NCI-H1436 (cell line): Measurements from ENCODE around the gene HTRA2.
A peak's percentile ranks its signal among the peaks of the same experiment; 100 is the strongest.
"Not testable (repeated sequence)": the region's sequence is repeated elsewhere in the genome, so short reads cannot be mapped to it uniquely, and the experiment has no call there.

Experiments
- DNase-seq: peaks from one replicate; lab custom pipeline; 2025; lab: John Stamatoyannopoulos, UW

The HTRA2 gene

DNA sequence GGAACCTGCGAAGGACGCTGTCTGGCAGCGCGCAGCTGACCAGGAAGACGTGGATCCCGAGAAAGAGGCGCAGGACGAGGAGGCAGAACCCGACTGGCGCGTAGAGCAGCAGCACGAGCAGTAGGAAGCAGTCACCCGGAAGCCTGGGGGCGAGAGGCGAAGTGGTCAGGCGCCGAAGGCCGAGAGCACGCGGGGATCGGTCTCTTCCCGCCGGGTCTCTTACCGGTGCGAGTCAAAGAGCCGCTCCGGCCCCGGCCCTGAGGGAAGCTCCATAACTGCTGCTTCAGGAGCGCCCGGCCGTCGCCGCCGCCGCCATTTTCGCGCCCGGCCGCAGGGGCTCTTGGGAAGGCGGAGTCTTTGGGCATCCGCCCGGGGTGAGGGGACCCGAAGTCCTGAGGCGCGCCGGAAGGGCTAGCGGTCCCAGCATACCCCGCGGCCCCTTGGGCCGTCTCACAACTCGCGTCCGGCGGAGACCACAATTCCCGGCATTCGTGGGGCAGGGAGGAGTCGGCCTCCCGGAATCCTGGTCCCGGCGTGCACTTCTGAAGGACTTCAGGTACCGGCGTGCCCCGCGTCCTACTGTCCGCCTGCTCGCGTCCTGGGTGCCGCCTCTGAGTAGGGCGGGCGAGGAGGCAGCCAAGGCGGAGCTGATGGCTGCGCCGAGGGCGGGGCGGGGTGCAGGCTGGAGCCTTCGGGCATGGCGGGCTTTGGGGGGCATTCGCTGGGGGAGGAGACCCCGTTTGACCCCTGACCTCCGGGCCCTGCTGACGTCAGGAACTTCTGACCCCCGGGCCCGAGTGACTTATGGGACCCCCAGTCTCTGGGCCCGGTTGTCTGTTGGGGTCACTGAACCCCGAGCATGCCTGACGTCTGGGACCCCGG lies at the start of gene HTRA2, which contains the start of gene AUP1:
HTRA2 (plus strand) TSS at position 577 of the 882 bp plus-strand sequence; CDS start at position 651, 74 bp downstream.
AUP1 (minus strand) TSS at position 350 of the 882 bp plus-strand sequence; CDS start at position 273, 77 bp downstream.
- peak; percentile 97 for DNase-seq

DNA sequence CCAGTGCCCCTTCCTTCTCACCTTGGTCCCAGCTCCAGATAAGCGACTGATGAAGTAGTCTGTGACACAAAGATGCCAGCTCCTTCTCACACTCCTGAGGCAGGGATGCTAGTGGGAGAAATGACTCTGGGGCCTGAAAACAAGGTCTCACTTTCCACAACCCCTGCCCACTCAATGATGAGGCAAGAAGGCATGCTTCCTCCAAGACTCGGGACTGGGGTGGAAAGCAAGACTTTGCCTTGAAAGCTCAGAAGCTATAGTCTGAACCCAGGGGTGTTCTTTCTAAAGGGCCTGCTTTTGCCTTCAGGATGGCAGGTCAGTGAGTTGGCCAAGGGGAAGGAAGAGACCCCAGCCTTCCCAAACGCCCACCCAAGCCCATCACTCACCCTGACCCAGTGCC lies 48.3 kb upstream of the HTRA2 start:
- no peak for DNase-seq

DNA sequence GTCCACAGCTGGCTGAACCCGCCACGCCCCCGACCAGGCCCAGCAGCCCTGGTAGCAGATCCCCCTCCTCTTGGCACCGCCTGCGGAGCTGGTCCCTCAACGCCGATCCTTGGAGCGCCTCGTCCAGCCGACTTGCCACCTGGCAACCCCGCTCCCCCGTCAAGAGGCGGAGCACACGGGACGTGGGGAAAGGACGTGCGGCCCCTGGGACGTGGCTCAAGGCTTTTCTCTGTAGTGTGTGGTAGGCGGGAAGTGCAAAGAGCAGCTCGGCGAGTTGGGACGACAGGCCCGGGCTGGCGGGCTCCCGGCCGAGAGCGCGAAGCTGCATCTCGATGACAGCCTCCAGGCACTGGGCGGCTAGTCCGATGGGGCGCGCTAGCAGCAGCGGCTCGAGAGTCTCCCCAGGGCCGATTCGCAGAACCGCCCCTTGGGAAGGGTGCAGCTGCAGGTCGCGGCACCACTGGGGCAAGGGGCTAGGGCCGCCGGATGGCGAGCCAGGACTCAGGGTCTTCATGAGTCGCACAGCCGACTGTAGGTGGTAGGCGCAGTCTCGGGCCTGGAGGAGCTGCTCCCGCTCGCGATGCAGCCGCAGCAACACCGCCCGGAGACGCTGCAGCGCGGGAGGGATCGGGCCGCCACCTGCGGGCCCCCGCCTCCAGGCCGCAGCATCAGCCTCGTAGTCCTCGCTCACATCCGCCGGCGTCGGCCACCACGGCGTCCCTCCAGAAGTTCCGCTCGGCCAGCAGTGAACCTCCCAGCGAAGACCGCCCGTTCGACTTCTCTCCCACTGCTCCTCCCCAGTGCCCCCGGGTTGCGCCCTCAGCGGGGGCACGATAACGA lies 47.6 kb upstream of the HTRA2 start:
- no peak for DNase-seq

DNA sequence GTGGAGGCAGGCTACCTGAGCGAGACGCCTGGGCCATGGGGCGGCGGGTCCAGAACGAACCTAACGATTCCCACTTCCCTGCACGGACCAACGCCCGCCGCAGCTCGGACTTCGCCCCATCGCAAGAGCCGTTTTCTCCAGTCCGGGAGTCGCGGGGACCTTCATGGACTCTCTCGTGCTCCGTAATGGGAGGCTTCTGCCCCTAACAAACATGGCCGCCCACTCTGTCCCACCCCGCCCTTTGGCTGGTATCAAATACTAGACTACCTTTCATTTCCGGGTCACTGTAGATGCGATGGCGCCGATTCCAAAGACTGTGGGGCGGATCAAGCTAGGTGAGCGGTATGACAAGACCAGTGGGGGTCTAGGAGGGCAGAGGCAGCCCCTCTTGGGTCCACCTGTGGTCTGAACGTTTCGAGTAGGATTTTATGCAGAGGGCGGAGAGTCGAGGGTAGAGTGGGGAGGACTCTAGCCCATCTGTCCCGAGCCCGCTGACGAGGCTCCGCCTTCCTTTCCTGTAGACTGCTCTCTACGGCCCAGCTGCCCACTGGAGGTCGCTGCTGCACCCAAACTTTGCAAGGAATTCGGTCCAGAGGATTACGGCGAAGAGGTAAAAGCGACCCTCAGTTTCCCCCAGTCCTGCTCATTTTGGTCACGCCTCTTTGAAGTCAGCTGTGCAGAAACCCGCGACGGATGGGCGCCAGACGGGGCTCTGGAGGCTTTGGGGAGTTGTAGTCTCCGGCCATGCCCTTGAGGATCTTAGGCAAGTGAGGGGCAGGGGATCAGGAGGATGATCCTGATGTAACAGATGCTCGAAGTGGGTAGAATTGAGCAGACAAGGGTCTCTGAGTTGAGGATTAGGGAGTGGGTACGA lies 46.7 kb upstream of the HTRA2 start, which contains the start of the genes CCDC142 and TTC31:
CCDC142 (minus strand) TSS at position 198 of the 874 bp plus-strand sequence; CDS start at position 37, 161 bp downstream.
TTC31 (plus strand) TSS at position 281 of the 874 bp plus-strand sequence; CDS start at position 296, 15 bp downstream.
- DNase-seq = peak; percentile 92

DNA sequence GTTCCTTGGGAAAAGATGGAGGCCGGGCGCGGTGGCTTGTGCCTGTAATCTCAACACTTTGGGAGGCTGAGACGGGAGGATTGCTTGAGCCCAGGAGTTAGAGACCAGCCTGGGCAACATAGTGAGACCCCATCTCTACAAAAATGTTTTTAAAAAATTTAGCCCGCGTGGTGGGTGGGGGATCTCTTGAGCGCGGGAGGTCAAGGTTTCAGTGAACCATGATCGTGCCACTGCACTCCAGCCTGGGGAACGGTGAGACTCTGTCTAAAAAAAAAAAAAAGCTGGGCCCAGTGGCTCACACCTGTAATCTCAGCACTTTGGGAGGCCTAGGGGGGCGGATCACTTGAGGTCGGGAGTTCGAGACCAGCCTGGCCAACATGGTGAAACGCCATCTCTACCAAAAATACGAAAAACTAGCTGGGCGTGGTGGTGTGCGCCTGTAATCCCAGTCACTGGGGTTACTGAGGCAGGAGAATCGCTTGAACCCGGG lies 46.0 kb upstream of the HTRA2 start:
- not testable (repeated sequence) for DNase-seq

DNA sequence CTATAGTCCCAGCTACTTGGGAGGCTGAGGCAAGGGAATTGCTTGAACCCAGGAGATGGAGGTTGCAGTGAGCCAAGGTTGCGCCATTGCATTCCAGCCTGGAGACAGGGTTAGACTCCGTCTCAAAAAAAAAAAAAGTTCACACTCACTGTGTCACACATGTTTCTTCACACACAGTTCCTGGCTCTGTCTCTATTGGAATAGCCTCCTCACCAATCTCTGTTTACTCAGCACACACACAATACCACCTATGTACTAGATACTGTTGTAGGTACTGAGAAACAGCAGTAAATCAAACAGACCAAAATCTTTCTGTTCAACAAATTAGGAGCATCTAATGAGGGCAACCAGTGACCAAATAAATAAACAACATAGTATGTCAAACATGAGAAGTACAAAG lies 43.6 kb upstream of the HTRA2 start:
- DNase-seq = no peak

DNA sequence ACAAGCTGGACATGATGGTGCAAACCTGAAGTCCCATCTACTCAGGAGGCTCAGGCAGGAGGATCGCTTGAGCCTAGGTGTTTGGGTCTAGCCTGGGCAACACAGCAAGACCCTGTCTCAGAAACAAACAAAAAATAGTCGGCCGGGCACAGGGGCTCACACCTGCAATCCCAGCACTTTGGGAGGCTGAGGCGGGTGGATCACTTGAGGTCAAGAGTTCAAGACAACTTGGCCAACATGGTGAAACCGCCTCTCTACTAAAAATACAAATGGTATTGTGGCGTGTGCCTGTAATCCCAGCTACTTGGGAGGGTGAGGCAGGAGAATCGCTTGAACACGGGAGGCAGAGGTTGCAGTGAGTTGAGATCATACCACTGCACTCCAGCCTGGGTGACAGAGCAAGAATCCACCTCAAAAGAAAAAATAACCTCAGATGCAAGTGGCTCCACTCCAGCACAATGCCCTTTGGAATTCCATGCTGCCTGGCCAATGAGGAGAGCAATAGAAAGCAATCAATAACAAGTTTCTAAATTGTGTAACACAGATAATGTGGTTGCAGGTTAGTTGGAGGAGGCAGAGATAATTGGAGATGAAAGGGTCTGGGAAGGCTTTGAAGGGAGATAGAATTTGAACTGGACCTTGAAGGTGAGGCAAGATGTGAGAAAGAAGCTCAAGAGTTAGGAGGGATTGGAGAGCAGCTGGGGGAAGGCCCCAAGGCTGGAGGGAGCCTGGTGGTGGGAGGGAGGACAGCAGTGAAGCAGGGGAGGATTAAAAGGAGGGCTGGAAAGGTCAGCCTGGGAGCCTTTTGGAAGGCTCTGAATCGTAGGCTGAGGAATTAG lies 40.9 kb upstream of the HTRA2 start:
- DNase-seq = no peak

DNA sequence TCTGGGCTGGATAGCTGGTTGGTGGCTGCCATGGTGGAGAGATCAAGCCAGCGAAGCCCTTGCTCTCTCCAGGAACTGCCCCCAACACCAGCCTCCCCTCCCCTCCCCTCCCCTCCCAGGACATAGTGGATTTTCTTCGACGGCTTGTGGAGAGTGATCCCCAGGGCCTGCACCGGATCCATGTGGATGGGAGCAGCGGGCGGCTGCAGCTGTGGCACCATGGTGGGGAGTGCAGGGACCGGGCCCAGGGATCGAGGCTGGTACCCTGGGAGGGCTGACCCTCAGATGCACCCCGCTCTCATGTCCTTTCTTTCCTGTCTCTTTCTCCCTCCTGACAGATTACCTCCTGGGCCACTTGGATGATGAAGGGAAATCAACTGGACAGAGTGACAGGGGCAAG lies 39.8 kb upstream of the HTRA2 start:
- DNase-seq = no peak

DNA sequence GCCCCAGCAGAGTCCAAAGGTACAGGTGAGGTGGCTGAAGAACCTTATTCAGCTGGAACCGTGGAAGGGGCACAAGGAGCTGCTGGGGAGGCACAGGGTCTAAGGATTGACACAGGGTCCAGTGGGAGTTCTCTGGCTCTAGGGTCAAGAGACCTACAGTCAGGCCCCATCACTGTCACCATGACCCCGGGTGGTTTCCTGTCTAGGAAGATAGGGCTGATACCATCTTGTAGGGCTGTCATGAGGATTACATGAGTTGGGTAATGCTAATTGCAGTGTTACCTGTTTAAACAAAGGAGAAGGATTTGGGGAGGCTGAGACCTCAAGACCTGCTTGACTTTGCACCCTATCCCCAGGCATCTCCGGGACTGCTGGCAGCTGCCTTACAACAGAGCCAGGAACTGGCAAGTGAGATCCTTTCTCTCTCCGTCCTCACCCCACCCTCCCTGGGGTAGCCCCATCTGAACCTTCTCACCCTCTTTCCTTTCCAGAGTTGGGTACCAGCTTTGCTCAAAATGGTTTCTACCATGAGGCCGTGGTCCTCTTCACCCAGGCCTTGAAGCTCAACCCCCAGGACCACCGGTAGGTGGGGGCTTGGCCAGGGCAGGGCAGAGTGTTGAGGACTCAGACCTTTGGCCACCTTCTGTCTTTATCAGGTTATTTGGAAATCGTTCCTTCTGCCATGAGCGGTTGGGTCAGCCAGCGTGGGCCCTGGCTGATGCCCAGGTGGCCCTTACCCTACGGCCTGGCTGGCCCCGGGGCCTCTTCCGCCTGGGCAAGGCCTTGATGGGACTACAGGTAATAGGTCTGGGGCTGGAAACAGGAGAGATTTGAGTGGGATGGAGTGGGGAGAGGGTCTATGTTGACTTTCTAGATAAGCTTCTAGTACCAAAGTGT lies 37.8 kb upstream of the HTRA2 start:
- DNase-seq = no peak

DNA sequence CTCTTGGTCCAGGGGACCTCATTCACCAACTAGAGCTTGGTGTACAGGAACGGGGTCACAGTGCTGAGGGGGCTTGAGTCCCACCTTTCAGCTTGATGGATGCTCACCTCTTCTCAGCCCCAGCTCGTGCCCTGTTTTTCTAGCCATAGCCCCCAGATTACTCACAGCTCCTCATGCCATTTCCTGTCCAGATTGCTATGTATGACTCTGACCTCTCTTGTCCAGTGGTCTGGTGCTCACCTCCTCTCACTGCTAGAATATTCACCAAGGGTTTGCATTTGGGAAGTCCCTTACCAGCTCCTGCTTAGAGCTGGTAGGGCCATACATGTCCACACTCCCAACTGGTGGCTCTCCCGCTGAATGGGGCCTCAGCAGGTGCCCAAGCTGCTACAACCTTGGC lies 36.2 kb upstream of the HTRA2 start:
- DNase-seq = no peak

DNA sequence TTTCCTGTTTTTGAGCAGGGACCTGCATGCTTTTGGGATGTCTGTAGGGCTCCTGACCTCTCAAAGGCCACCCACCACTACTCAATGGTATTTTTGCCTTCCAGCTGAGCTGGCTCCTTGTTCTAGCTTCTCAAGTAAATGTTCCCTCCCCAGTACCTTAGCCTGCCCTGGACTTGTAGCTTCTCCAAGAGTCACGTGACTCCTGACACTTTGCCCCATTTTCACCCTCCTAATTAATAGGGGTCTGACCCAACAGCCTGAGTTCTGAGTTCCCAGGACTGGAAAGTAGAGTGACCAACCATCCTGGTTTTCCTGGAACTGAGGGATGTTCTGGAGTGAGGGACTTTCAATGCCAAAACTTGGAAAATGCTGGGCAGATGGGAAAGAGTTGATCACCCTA lies 34.3 kb upstream of the HTRA2 start:
- DNase-seq = no peak

DNA sequence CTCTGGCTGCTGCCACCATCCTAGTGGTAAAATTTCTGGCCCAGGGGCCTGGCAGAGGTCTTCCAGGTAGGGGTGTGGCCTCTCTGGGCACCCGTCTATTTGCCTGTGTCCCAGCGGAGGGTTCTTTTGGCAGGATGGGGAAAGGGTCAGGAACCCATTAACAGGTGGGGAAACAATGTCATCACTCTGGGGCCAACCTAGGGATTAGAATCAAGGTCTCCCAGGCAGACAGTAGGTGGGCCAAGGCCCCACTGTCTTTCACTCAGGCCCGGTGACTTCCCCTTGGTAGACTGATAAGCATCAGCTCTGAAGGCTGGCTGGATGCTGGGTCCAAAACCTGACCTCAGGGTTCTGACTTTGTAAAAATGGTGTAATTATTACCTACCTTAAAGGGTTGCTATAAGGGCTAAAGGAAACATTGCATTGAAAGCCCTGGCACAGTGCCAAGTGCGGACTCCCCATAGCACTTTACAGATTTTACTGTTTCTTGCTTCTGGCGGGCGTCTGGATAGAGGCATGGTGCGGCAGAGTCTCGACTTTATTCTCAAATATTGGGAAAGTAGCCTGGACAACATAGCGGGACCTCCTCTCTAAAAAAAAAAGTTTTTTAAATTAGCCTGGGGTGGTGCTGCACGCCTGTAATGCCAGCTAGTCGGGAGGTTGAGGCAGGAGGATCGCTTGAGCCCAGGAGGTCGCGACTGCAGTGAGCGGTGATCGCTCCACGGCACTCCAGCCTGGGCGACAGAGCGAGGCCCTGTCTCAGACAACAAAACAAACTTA lies 32.5 kb upstream of the HTRA2 start:
- no peak for DNase-seq

DNA sequence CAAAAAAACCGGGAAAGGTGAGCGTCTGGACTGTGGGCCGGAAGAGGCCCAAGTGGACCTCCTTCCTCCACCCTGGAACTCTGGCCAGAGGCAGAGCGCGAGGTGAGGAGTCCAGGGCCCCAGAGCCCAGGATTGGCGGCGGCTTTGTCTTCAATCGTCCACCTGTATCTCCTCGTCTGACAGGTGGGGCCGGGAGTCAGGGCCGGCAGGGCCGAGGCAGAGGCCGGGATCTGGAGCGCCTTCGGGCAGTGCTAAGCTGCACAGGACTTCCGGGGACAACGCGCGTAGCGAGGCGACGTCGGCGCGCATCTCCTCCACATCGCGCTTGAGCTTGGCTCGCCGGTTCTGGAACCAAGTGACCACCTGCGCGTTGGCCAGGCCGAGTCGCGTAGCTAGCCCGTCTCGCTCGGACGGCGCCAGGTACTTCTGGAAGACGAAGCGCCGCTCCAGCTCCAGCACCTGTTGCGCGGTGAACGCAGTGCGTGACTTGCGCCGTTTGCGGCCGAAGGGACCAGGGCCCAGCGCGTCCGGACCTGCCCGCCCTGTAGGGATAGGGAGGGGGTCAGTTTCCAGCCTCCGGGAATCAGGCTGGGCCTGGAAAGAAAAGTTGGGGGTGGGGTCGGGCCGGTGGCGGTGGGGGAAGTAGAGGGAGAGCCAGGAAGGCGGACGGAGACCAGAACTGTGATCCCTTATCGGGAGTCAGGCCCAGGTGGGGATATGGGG lies 31.8 kb upstream of the HTRA2 start:
- DNase-seq = no peak

DNA sequence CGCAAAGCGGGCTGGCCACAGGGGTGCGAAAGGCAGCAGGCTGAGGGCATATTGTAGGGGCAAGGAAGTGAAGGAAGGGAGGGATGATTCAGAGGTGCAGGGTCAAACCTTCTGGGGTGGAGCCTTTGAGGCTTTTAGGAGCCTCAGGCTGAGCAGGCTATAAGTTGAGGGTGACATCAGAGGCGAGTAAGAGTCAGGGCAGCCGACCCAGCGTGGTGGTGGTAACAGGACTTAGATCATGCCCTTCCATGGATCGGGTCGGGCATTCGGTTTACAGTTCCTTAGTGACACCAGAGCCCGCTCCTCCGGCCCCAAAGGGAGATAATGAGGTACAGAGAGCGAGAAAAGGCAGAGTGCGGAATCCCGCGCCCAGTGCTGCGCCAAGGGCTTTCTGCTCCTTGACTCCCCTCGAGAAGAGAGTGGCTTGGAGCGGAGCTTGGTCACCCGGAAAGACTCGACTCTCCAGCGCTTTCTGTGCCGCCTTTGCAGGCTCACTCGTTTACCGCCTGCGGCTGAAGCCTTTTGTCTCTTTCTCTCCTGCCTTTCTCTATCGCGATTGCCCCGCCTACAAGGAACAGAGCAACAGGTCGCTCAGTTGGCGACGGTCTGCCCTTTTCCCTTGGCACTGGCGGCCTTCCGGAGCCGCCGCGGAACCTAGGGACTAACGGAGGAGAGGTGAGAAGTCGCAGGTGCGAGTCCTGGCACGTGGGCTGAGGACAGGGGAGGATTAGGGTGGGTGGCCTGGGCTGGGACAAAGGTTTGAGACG lies 31.1 kb upstream of the HTRA2 start:
- no peak for DNase-seq

DNA sequence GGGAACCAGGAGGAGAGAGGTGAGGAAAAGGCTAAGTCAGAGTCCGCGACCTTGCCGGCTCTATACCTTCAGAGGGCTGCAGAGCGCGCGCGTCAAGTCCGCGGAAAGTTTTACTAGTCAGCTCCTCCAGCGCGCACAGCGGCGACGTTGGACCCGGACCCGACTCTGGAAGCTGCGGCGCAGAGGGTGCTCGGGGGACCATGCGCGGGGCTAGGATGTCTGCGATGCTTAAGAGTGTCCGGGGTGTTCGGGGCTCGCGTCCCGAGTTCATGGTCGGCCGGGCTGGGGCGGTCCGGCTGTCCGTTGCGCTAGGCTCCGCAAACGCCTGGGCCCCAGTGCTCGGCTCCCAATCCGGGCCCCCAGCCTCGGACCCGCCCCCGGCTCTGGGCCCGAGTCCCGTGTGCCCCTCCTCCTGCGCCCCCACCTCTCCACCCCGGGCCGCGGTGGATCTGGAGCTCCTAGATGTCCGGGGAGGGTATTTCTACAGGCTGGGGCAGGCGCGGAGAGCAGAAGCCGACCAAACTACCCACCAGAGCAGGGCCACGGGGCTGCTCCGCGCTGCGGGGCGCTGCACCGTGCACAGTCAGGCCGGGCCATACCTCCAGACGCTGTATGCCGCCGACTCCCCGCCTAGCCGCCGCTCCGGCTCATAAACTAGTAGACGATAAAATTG lies 30.3 kb upstream of the HTRA2 start, which contains the start of gene LBX2:
LBX2 (minus strand) TSS at position 337 of the 673 bp plus-strand sequence; CDS start at position 271, 66 bp downstream.
- no peak for DNase-seq

DNA sequence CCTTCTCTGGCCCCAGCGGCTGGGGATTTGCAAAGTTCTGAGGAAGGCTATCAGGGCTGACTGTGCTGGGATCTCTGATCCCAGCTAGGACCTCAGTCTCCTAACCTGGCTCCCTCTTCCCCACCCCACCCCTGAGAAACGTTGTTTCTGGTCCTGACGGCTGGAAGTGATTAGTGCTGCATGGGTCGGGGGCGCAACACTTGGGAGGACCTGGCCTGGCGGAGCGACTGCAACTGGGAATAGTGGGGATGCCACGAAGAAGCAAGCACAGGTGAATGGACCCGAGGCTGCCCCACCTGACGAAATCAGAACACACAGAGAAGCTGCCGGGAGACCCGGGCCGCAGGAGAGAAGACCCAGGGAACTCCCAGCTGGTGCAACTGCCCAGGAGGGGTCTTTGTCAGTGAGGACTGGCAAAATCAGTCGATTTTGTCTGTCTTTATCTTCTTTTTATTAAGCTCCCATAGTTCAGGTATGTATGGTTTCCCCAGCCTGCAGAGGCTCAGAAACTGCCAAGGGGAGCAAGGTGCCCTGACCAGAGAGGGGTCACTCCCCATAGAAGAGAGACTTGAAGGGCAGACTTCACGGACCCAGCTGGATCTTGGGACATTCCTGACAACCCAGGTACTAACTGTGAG lies 29.7 kb upstream of the HTRA2 start:
- DNase-seq = no peak
